ENCODE measurements around the gene COG5. TPM values are rescaled to one million over a fixed set of nuclear protein-coding genes. Genes with fewer than 3 reads are reported as not detected.

The COG5 gene
- total and polyA plus RNA-seq, 2 experiments from 2014 or later: 15.4 to 36.5 TPM

DNA sequence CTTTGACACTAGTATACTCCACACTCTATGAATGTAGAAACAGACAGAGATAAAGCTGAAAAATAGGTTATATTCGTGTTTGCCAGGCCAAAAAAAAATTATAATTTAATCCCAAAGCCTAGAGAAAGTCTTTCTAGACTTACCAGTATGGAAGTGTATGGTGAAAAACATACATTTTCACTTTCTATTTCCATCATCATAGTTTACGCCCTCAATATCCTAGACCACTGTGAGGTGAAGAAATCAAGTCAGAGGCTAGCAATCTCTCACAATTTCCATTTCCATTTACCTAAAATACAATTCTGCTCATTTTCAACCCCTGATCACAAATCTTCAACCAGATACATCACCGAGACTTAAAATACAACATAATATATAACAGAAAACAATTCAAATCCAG lies 77.7 kb downstream of the COG5 start (continued):
- TF ChIP-seq, protein P1, sequence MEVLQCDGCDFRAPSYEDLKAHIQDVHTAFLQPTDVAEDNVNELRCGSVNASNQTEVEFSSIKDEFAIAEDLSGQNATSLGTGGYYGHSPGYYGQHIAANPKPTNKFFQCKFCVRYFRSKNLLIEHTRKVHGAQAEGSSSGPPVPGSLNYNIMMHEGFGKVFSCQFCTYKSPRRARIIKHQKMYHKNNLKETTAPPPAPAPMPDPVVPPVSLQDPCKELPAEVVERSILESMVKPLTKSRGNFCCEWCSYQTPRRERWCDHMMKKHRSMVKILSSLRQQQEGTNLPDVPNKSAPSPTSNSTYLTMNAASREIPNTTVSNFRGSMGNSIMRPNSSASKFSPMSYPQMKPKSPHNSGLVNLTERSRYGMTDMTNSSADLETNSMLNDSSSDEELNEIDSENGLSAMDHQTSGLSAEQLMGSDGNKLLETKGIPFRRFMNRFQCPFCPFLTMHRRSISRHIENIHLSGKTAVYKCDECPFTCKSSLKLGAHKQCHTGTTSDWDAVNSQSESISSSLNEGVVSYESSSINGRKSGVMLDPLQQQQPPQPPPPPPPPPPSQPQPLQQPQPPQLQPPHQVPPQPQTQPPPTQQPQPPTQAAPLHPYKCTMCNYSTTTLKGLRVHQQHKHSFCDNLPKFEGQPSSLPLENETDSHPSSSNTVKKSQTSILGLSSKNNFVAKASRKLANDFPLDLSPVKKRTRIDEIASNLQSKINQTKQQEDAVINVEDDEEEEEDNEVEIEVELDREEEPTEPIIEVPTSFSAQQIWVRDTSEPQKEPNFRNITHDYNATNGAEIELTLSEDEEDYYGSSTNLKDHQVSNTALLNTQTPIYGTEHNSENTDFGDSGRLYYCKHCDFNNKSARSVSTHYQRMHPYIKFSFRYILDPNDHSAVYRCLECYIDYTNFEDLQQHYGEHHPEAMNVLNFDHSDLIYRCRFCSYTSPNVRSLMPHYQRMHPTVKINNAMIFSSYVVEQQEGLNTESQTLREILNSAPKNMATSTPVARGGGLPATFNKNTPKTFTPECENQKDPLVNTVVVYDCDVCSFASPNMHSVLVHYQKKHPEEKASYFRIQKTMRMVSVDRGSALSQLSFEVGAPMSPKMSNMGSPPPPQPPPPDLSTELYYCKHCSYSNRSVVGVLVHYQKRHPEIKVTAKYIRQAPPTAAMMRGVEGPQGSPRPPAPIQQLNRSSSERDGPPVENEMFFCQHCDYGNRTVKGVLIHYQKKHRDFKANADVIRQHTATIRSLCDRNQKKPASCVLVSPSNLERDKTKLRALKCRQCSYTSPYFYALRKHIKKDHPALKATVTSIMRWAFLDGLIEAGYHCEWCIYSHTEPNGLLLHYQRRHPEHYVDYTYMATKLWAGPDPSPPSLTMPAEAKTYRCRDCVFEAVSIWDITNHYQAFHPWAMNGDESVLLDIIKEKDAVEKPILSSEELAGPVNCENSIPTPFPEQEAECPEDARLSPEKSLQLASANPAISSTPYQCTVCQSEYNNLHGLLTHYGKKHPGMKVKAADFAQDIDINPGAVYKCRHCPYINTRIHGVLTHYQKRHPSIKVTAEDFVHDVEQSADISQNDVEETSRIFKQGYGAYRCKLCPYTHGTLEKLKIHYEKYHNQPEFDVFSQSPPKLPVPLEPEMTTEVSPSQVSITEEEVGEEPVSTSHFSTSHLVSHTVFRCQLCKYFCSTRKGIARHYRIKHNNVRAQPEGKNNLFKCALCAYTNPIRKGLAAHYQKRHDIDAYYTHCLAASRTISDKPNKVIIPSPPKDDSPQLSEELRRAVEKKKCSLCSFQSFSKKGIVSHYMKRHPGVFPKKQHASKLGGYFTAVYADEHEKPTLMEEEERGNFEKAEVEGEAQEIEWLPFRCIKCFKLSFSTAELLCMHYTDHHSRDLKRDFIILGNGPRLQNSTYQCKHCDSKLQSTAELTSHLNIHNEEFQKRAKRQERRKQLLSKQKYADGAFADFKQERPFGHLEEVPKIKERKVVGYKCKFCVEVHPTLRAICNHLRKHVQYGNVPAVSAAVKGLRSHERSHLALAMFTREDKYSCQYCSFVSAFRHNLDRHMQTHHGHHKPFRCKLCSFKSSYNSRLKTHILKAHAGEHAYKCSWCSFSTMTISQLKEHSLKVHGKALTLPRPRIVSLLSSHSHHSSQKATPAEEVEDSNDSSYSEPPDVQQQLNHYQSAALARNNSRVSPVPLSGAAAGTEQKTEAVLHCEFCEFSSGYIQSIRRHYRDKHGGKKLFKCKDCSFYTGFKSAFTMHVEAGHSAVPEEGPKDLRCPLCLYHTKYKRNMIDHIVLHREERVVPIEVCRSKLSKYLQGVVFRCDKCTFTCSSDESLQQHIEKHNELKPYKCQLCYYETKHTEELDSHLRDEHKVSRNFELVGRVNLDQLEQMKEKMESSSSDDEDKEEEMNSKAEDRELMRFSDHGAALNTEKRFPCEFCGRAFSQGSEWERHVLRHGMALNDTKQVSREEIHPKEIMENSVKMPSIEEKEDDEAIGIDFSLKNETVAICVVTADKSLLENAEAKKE (CRISPR knock-in tag; IDR thresholded peaks at IDR 0.05): no peak
- TF ChIP-seq ZNF331 (CRISPR knock-in tag; IDR thresholded peaks at IDR 0.05; ENCODE audit: low read depth): no peak
- TF ChIP-seq ZNF114 (CRISPR knock-in tag; IDR thresholded peaks at IDR 0.05): no peak
- TF ChIP-seq, protein P2, sequence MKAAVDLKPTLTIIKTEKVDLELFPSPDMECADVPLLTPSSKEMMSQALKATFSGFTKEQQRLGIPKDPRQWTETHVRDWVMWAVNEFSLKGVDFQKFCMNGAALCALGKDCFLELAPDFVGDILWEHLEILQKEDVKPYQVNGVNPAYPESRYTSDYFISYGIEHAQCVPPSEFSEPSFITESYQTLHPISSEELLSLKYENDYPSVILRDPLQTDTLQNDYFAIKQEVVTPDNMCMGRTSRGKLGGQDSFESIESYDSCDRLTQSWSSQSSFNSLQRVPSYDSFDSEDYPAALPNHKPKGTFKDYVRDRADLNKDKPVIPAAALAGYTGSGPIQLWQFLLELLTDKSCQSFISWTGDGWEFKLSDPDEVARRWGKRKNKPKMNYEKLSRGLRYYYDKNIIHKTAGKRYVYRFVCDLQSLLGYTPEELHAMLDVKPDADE (IDR thresholded peaks at IDR 0.05): no peak
- no peak for TF ChIP-seq POLR2AphosphoS5 (IDR thresholded peaks at IDR 0.05; ENCODE audit: low read depth)
- TF ChIP-seq JUNB (IDR thresholded peaks at IDR 0.05; ENCODE audit: unreplicated experiment): no peak
- TF ChIP-seq CREB1 (CRISPR knock-in tag; IDR thresholded peaks at IDR 0.05; ENCODE audit: low read depth): no peak

DNA sequence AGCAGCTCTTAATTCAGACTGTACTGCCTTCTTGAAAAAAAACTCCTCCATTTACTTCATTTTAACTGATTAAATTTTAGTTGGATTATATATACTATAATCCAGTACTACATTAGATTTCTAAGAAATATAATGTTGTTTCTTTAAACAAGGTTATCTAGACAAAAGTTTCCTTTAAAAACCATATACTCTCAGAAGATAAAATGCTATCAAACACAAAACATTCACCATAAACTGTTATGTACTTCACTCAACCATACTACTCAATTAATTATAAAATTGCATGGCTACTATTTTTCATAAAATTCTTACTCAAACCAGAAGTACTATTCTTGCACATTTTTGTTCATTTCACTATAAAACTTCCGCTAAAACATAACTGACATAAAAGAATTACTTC lies 81.1 kb downstream of the COG5 start:
- DNase-seq (ENCODE audit: low spot score) (no peak), ATAC-seq (no peak)
- Histone ChIP-seq H3K9me2 (ENCODE audit: insufficient read depth) (no peaks in the 10 kb centered on the region), H3K27me3 (ENCODE audit: insufficient read depth) (no peaks in the 10 kb centered on the region), H3K27ac (ENCODE audit: low read depth) (no peak overlapping the region), H3K36me3 (ENCODE audit: insufficient read depth) (no peaks in the 10 kb centered on the region), H2AFZ (no peak overlapping the region), H3F3A (replicated peaks; ENCODE audit: low read depth) (no peaks in the 10 kb centered on the region), H3K79me2 (replicated peaks; ENCODE audit: insufficient read depth) (0 out of 2 replicates have a peak, but pooled peaks cover 3% of the 10 kb centered on the region), H3K4me2 (no peak overlapping the region), H3K4me1 (ENCODE audit: insufficient read depth) (no peaks in the 10 kb centered on the region), H3K4me3 (no peak overlapping the region), H4K20me1 (replicated peaks; ENCODE audit: insufficient read depth) (0 out of 2 replicates have a peak, but pooled peaks cover 6% of the 10 kb centered on the region)
- Mint-ChIP-seq H3K27me3 (ENCODE audit: insufficient read depth, low read depth, poor library complexity) (no peaks in the 10 kb centered on the region), H3K9me3 (no peaks in the 10 kb centered on the region), H3K36me3 (ENCODE audit: low read depth) (no peaks in the 10 kb centered on the region), H3K4me3 (no peak overlapping the region), H3K27ac (no peak overlapping the region), H3K4me1 (no peaks in the 10 kb centered on the region)
- TF ChIP-seq ZNF114 (CRISPR knock-in tag; IDR thresholded peaks at IDR 0.05) (no peak), EZH2 (IDR thresholded peaks at IDR 0.05; ENCODE audit: low read depth, unreplicated experiment) (no peak)
- TF ChIP-seq, protein P3, sequence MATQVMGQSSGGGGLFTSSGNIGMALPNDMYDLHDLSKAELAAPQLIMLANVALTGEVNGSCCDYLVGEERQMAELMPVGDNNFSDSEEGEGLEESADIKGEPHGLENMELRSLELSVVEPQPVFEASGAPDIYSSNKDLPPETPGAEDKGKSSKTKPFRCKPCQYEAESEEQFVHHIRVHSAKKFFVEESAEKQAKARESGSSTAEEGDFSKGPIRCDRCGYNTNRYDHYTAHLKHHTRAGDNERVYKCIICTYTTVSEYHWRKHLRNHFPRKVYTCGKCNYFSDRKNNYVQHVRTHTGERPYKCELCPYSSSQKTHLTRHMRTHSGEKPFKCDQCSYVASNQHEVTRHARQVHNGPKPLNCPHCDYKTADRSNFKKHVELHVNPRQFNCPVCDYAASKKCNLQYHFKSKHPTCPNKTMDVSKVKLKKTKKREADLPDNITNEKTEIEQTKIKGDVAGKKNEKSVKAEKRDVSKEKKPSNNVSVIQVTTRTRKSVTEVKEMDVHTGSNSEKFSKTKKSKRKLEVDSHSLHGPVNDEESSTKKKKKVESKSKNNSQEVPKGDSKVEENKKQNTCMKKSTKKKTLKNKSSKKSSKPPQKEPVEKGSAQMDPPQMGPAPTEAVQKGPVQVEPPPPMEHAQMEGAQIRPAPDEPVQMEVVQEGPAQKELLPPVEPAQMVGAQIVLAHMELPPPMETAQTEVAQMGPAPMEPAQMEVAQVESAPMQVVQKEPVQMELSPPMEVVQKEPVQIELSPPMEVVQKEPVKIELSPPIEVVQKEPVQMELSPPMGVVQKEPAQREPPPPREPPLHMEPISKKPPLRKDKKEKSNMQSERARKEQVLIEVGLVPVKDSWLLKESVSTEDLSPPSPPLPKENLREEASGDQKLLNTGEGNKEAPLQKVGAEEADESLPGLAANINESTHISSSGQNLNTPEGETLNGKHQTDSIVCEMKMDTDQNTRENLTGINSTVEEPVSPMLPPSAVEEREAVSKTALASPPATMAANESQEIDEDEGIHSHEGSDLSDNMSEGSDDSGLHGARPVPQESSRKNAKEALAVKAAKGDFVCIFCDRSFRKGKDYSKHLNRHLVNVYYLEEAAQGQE (IDR thresholded peaks at IDR 0.05; ENCODE audit: unreplicated experiment): no peak
